NCI-H748 (cell line): Measurements from ENCODE around the gene SEMA4C.

Source experiments
- DNase-seq: peaks from one replicate; lab custom pipeline; 2025; ENCODE audit not compliant: unreplicated experiment; lab: John Stamatoyannopoulos, UW

Gene SEMA4C

GRCh38 chr2:96824079-96824870, 45.6 kb downstream of the SEMA4C start:
- no peak for DNase-seq

- no peak for DNase-seq
Measured at GRCh38 chr2:96823198-96823597, 46.7 kb downstream of the SEMA4C start.

- DNase-seq: no peak
Measured at GRCh38 chr2:96822786-96823185, 47.1 kb downstream of the SEMA4C start.

- no peak for DNase-seq
Measured at GRCh38 chr2:96821113-96821675, 48.7 kb downstream of the SEMA4C start.

GRCh38 chr2:96819876-96820511, 49.9 kb downstream of the SEMA4C start:
- no peak for DNase-seq

- peak; percentile 36 for DNase-seq
Measured at GRCh38 chr2:96819128-96819875, 50.6 kb downstream of the SEMA4C start.

- no peak for DNase-seq
Measured at GRCh38 chr2:96817882-96818281, 52.0 kb downstream of the SEMA4C start.

- DNase-seq: peak; percentile 49
Measured at GRCh38 chr2:96816836-96817702, 52.8 kb downstream of the SEMA4C start.

GRCh38 chr2:96816127-96816835, 53.6 kb downstream of the SEMA4C start, which contains the start of gene CNNM3:
CNNM3 (plus strand) TSS chr2:96816268; CDS start chr2:96816278, 10 bp downstream.
- DNase-seq: peak; percentile 93

- DNase-seq: peak; percentile 30
Measured at GRCh38 chr2:96815326-96816126, 54.4 kb downstream of the SEMA4C start.

- DNase-seq: no peak
Measured at GRCh38 chr2:96813656-96814055, 56.2 kb downstream of the SEMA4C start.

GRCh38 chr2:96811917-96812316, 58.0 kb downstream of the SEMA4C start:
- DNase-seq: no peak

GRCh38 chr2:96810783-96811192, 59.1 kb downstream of the SEMA4C start:
- no peak for DNase-seq

- no peak for DNase-seq
Measured at GRCh38 chr2:96809951-96810782, 59.7 kb downstream of the SEMA4C start.
